GM12874 (cell line): ENCODE results near the gene CELSR3.

Source experiments
- CTCF ChIP-seq: IDR thresholded peaks from 2 replicates; pipeline ENCODE4 v1.5.1; 2011; ENCODE audit warnings: low read depth, mild to moderate bottlenecking, control low read depth, low read length, moderate library complexity; ENCODE audit not compliant: insufficient read depth

Gene CELSR3

GRCh38 chr3:48587686-48588085 lies 75.0 kb downstream of the CELSR3 start:
- no peak for TF ChIP-seq CTCF
